NOMO-1 (cell line): ENCODE data around the gene MX2.

Source experiments
- DNase-seq, 2 experiments: peaks; one replicate each; lab custom pipeline; 2025; ENCODE audit not compliant: unreplicated experiment in 2 of 2; lab: John Stamatoyannopoulos, UW

MX2 gene

GRCh38 chr21:41378849-41379248 is 17.0 kb downstream of the MX2 start:
- no peak for DNase-seq

- DNase-seq, result no peak
Measured at GRCh38 chr21:41379901-41380300, 18.1 kb downstream of the MX2 start.

- DNase-seq, result no peak
Measured at GRCh38 chr21:41381731-41382130, 19.9 kb downstream of the MX2 start.

GRCh38 chr21:41387042-41387819 is 25.4 kb downstream of the MX2 start:
- DNase-seq, result no peak

GRCh38 chr21:41387824-41388223 is 26.0 kb downstream of the MX2 start:
- DNase-seq, result no peak

GRCh38 chr21:41388259-41388658 is 26.4 kb downstream of the MX2 start:
- no peak for DNase-seq

- no peak for DNase-seq
Measured at GRCh38 chr21:41390043-41390639, 28.3 kb downstream of the MX2 start.

GRCh38 chr21:41393876-41394465 is 32.1 kb downstream of the MX2 start:
- DNase-seq, result no peak

- DNase-seq, result peak; percentile 66 to 75
Measured at GRCh38 chr21:41396558-41397075, 34.8 kb downstream of the MX2 start.

GRCh38 chr21:41397471-41397891 is 35.7 kb downstream of the MX2 start:
- DNase-seq, result peak in 1 of 2 experiments; percentile 17

- peak in 1 of 2 experiments; percentile 2 for DNase-seq
Measured at GRCh38 chr21:41398251-41398650, 36.4 kb downstream of the MX2 start.

GRCh38 chr21:41398831-41399230 is 37.0 kb downstream of the MX2 start:
- DNase-seq, result no peak

GRCh38 chr21:41399246-41399800 is 37.5 kb downstream of the MX2 start:
- DNase-seq, result no peak

GRCh38 chr21:41402231-41402630 is 40.4 kb downstream of the MX2 start:
- no peak for DNase-seq

GRCh38 chr21:41402796-41403195 is 41.0 kb downstream of the MX2 start:
- no peak for DNase-seq

- DNase-seq, result no peak
Measured at GRCh38 chr21:41403331-41403730, 41.5 kb downstream of the MX2 start.

GRCh38 chr21:41403966-41404365 is 42.1 kb downstream of the MX2 start:
- DNase-seq, result no peak

GRCh38 chr21:41405321-41405720 is 43.5 kb downstream of the MX2 start:
- no peak for DNase-seq

GRCh38 chr21:41406340-41406739 is 44.5 kb downstream of the MX2 start:
- no peak for DNase-seq

GRCh38 chr21:41407541-41408460 is 46.0 kb downstream of the MX2 start:
- no peak for DNase-seq
